Measurements from ENCODE around the gene KIFAP3. TPM values are rescaled to one million over a fixed set of nuclear protein-coding genes. Genes with fewer than 3 reads are reported as not detected.

KIFAP3 gene
- total RNA-seq, 1 donor = 39.8 TPM

DNA sequence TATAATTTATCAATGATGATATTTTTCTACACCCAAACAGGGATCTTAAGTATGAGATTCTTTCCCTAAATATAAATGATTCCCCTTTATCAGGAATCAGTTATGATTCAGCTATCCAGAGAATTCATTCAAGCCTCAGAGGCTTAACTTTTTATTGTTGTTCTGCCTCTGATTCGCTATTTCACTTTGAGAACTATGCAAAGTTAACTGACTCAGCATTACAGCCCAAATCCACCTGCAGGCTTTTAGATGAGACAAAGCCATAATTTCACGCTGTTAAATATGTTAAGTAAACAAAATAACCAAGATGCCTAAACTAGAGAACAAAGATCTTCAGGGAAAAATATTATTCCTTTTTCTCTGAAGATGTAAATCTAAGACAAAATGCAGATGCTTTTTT lies 189.3 kb downstream of the KIFAP3 start:
- peak; percentile 31 for DNase-seq (ENCODE audit: low read depth)
- TF ChIP-seq, protein P1, sequence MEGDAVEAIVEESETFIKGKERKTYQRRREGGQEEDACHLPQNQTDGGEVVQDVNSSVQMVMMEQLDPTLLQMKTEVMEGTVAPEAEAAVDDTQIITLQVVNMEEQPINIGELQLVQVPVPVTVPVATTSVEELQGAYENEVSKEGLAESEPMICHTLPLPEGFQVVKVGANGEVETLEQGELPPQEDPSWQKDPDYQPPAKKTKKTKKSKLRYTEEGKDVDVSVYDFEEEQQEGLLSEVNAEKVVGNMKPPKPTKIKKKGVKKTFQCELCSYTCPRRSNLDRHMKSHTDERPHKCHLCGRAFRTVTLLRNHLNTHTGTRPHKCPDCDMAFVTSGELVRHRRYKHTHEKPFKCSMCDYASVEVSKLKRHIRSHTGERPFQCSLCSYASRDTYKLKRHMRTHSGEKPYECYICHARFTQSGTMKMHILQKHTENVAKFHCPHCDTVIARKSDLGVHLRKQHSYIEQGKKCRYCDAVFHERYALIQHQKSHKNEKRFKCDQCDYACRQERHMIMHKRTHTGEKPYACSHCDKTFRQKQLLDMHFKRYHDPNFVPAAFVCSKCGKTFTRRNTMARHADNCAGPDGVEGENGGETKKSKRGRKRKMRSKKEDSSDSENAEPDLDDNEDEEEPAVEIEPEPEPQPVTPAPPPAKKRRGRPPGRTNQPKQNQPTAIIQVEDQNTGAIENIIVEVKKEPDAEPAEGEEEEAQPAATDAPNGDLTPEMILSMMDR (IDR thresholded peaks at IDR 0.05; ENCODE audit: insufficient read depth, low read length) = no peak
- no peak overlapping the region for H3K4me3 ChIP-seq (ENCODE audit: low read depth, low read length)

DNA sequence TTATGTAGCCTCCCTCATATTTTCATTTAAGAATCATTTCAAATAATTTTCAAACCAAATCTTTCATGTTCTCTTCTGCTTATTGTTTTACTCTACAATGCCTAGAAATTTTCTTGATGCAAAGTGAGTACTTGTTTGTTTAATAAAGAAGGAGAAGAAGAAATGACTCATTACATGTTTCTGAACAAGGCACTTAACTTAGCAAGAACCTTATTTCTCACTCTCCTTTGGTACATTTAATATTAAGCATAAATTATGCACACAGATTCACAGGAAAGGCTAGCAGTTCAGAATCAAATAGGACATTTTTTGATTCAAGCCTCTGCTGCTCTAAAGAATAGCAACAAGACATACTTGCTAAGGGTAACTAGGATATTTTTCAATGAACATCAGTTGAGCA lies 189.9 kb downstream of the KIFAP3 start:
- TF ChIP-seq, protein P1 (IDR thresholded peaks at IDR 0.05; ENCODE audit: insufficient read depth, low read length) = no peak
- no peak for DNase-seq (ENCODE audit: low read depth)

DNA sequence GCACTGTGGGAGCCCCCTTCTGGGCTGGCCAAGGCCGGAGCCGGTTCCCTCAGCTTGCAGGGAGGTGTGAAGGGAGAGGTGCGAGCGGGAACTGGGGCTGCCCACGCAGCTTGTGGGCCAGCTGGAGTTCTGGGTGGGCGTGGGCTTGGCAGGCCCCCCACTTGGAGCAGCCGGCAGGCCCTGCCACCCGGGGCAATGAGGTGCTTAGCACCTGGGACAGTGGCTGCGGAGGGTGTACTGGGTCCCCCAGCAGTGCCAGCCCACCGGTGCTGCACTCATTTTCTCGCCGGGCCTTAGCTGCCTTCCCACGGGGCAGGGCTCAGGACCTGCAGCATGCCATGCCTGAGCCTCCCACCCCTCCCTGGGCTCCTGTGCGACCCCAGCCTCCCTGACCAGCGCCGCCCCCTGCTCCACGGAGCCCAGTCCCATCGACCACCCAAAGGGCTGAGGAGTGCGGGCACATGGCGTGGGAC lies 192.4 kb downstream of the KIFAP3 start:
- TF ChIP-seq, protein P1 (IDR thresholded peaks at IDR 0.05; ENCODE audit: insufficient read depth, low read length) = no peak
- no peak for DNase-seq (ENCODE audit: low read depth)
- no peak overlapping the region for H3K4me3 ChIP-seq (ENCODE audit: low read depth, low read length)

More for the DNA sequence above, 189.9 kb downstream of the KIFAP3 start:
- no peak overlapping the region for H3K4me3 ChIP-seq (ENCODE audit: low read depth, low read length)

DNA sequence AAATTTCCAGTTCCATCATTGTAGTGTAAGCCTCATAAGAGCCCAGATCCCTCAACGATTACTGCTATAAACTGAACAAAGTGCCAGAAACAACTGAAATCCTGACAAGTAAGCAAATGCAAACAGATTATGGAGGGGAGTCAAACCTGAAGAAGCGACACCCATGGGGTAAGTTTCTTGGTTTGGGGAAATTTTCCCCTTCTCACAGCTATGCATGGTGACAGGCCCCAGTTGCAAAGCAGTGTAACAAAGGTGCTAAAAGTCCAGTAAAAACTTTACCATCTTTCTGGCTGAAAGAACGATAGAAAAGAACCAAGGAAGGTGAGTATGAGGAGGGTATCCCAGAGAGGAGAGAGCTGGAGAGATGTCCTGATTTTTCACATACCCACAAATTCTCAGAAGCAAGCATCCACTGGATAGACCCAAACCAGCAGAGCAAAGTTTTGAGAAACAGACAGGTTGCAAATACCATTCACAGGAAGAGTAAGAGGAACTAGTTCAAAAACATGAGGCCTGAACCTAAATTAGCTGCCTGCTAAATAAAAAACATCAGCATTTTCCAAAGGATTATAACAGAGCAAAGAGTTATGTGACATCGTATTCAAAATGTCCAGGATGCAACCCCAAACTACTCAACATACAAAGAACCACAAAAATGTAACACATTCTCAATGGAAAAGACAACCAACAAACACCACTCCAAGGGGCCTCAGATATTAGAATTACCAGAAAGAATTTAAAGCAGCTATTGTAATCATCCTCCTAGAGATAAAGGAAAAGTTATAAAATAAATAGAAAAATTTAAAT lies 195.3 kb downstream of the KIFAP3 start:
- H3K4me3 ChIP-seq (ENCODE audit: low read depth, low read length) = no peak overlapping the region
- TF ChIP-seq, protein P1 (IDR thresholded peaks at IDR 0.05; ENCODE audit: insufficient read depth, low read length) = no peak
- DNase-seq (ENCODE audit: low read depth) = no peak

DNA sequence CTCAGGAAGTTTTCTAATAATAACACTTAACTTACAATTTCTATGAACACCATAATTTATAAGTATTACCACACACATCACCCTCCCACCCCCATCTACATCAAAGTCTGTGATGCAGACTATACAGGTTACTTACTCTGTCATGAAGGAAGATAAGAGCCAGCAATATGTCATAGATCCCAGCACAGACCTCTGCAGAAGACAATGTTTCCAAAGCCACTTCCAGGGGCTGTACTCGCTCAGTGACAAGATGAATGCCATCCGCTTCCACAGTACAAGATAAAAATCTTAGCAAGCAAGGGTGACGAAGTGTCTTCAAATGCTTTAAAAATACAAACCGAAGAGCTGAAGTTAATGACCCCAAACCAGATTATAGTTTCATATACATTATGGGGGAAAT lies 196.0 kb downstream of the KIFAP3 start:
- TF ChIP-seq, protein P1 (IDR thresholded peaks at IDR 0.05; ENCODE audit: insufficient read depth, low read length) = no peak
- no peak for DNase-seq (ENCODE audit: low read depth)
- no peak overlapping the region for H3K4me3 ChIP-seq (ENCODE audit: low read depth, low read length)

DNA sequence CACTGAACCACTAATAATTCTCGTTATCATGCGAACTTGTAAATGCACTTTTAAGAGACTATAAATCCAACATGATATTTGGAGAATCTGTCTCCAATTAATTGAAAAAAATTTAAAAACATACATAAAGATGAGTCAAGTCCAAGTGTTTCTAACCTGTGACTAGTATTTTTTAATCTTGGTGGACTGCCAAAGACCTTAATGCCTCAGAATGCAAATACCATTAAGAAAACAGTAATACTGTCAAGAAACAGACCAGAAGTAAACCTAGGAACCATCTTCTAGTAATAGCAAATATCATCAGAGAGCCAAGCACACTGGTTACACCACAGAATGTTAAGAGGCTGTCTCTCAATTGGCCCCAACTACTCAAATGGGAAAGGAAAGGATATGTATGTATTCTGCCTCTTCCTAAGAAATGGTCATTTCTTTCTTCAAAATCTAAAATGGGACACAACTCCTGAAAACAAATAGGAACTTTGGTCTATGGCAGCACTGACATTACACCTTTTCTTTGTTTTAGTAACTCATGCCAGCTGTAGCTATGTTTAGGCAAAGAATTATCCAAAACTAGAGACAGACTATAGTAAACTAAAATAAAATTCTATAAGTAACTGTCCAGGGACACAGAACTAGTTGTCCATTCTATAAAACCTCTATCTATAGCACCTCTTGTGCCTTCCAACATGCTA lies 196.5 kb downstream of the KIFAP3 start:
- H3K4me3 ChIP-seq (ENCODE audit: low read depth, low read length) = no peak overlapping the region
- TF ChIP-seq, protein P1 (IDR thresholded peaks at IDR 0.05; ENCODE audit: insufficient read depth, low read length) = no peak
- peak; percentile 19 for DNase-seq (ENCODE audit: low read depth)
